Upper lobe of right lung (tissue), 1 donor: Measurements from ENCODE around the gene PRKG1. TPM values are rescaled to one million over a fixed set of nuclear protein-coding genes. Genes with fewer than 3 reads are reported as not detected.

Source experiments
- ATAC-seq: fragments of 200-7000 bp; cut with Tn5 transposase; one replicate; pipeline ENCODE4 v1.9.1; 2020; ENCODE audit warnings: mild to moderate bottlenecking, moderate library complexity
- DNase-seq: peaks from one replicate; pipeline ENCODE4 v3.0.0-alpha.2; 2020
- H3K27ac ChIP-seq: fragments of 200-600 bp; one replicate; pipeline ENCODE4 v1.8.0; 2022
- H3K27me3 ChIP-seq: fragments of 200-600 bp; one replicate; pipeline ENCODE4 v1.8.0; 2022; ENCODE audit warnings: mild to moderate bottlenecking
- H3K36me3 ChIP-seq: fragments of 200-600 bp; one replicate; pipeline ENCODE4 v1.8.0; 2022
- H3K4me1 ChIP-seq: fragments of 200-600 bp; one replicate; pipeline ENCODE4 v1.8.0; 2022
- H3K4me3 ChIP-seq: fragments of 200-600 bp; one replicate; pipeline ENCODE4 v1.8.0; 2022; ENCODE audit warnings: mild to moderate bottlenecking
- H3K9me3 ChIP-seq: fragments of 200-600 bp; one replicate; pipeline ENCODE4 v1.8.0; 2022
- intact Hi-C: fragments of 100-400 bp; cut with DNase I; formaldehyde crosslinking; loops from one replicate; pipeline ENCODE4 v1.11.0; 2022
- total RNA-seq: library from RNA; stranded (reverse); fragmentation: NEBNext Ultra II Directional; extraction: Animal tissue kit (Norgen Biotek cat#: 25700); gene quantifications from one replicate; pipeline ENCODE4 v1.2.1, GENCODE V29; 2021
- TF ChIP-seq, protein P1 (sequence below): fragments of 200-600 bp; IDR thresholded peaks from one replicate; pipeline ENCODE4 v1.8.0; 2022; ENCODE audit warnings: antibody characterized with exemption
- donor health status: DM: no; HTN: yes; CAD: no; lungs with severe emphysema.

The PRKG1 gene
- total RNA-seq, 1 donor from 2014 or later = 30.0 TPM

GRCh38 chr10:51667678-51668335, 593.5 kb downstream of the PRKG1 start:
- no peak overlapping the region for H3K4me3 ChIP-seq
- intact Hi-C loops = no loop called here
- no peaks in the 10 kb centered on the region for H3K27me3 ChIP-seq
- ATAC-seq = no peak
- TF ChIP-seq, protein P1, sequence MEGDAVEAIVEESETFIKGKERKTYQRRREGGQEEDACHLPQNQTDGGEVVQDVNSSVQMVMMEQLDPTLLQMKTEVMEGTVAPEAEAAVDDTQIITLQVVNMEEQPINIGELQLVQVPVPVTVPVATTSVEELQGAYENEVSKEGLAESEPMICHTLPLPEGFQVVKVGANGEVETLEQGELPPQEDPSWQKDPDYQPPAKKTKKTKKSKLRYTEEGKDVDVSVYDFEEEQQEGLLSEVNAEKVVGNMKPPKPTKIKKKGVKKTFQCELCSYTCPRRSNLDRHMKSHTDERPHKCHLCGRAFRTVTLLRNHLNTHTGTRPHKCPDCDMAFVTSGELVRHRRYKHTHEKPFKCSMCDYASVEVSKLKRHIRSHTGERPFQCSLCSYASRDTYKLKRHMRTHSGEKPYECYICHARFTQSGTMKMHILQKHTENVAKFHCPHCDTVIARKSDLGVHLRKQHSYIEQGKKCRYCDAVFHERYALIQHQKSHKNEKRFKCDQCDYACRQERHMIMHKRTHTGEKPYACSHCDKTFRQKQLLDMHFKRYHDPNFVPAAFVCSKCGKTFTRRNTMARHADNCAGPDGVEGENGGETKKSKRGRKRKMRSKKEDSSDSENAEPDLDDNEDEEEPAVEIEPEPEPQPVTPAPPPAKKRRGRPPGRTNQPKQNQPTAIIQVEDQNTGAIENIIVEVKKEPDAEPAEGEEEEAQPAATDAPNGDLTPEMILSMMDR = no peak
- no peaks in the 10 kb centered on the region for H3K4me1 ChIP-seq
- no peak overlapping the region for H3K27ac ChIP-seq
- H3K36me3 ChIP-seq = no peaks in the 10 kb centered on the region
- DNase-seq = no peak
- no peaks in the 10 kb centered on the region for H3K9me3 ChIP-seq

DNA sequence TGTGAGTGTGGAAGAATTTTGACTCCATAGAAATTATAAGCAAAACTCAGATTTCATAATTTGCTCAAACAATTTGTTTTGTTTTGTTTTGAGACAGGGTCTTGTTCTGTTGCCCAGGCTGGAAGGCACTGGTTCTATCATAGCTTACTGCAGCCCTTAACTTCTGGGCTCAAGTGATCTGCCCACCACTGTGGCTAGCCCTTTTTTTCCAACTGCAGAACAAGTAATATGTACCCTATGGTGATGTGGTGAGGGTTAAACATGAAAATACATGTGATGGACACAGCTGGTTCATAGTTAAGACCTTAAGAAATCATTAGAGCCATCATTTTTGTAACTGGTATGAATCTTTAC, 594.0 kb downstream of the PRKG1 start:
- DNase-seq (no peak), ATAC-seq (no peak)
- no peak overlapping the region for H3K27ac ChIP-seq
- no peaks in the 10 kb centered on the region for H3K36me3 ChIP-seq
- H3K27me3 ChIP-seq = no peaks in the 10 kb centered on the region
- no peak overlapping the region for H3K4me3 ChIP-seq
- TF ChIP-seq, protein P1 = no peak
- no peaks in the 10 kb centered on the region for H3K9me3 ChIP-seq
- intact Hi-C loops = no loop called here
- H3K4me1 ChIP-seq = no peaks in the 10 kb centered on the region

DNA sequence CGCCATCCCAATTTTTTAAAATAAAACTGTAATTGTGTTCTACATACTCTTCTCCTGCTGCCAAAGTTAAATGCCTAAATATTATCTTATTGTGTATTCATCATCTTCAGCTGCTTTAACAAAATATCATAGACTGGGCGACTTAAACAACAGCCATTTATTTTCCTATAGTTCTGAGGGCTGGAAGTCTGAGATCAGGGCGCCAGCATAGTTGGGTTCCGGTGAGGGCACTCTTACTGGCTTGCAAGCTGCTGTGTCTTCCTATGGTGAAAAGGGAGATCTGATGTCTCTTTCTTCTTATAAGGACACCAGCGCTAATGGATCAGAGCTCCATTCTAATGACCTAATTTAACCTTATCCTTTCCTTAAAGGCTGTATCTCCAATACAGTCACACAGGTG, 594.8 kb downstream of the PRKG1 start:
- ATAC-seq (no peak), DNase-seq (no peak)
- TF ChIP-seq, protein P1 = no peak
- Histone ChIP-seq H3K27ac (no peak overlapping the region), H3K27me3 (no peaks in the 10 kb centered on the region), H3K36me3 (no peaks in the 10 kb centered on the region), H3K9me3 (no peaks in the 10 kb centered on the region), H3K4me1 (no peaks in the 10 kb centered on the region), H3K4me3 (no peak overlapping the region)
- intact Hi-C loops = no loop called here

GRCh38 chr10:51672039-51672535, 597.8 kb downstream of the PRKG1 start:
- H3K4me3 ChIP-seq = no peak overlapping the region
- no peaks in the 10 kb centered on the region for H3K4me1 ChIP-seq
- no peaks in the 10 kb centered on the region for H3K27me3 ChIP-seq
- no peaks in the 10 kb centered on the region for H3K9me3 ChIP-seq
- no peak for DNase-seq
- no peak for ATAC-seq
- H3K36me3 ChIP-seq = no peaks in the 10 kb centered on the region
- no peak overlapping the region for H3K27ac ChIP-seq
- TF ChIP-seq, protein P1 = no peak
- intact Hi-C loops = no loop called here

- Histone ChIP-seq H3K4me3 (no peak overlapping the region), H3K27ac (no peak overlapping the region), H3K27me3 (no peaks in the 10 kb centered on the region), H3K9me3 (no peaks in the 10 kb centered on the region), H3K36me3 (no peaks in the 10 kb centered on the region), H3K4me1 (no peaks in the 10 kb centered on the region)
- intact Hi-C loops = no loop called here
- ATAC-seq (no peak), DNase-seq (no peak)
- TF ChIP-seq, protein P1 = no peak
Observed at GRCh38 chr10:51675088-51675487, 600.8 kb downstream of the PRKG1 start.

DNA sequence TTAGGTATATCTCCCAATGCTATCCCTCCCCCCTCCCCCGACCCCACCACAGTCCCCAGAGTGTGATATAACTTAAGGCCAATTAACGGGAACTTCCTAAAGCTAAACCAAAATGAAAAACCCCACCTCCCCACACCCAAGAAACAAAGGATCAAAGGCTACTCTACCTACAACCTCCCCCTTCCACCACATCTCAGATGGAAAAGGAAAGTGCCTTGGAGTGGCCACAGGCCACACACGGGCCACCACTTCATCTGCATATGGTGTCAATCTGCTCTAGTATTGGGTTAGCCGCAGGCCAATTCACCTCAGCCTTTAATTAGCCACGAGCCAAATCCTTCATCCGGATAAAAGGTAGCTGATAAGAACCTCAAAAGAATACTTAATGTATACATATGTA, 605.6 kb downstream of the PRKG1 start:
- intact Hi-C loops = no loop called here

More for the DNA sequence above, 605.6 kb downstream of the PRKG1 start:
- Histone ChIP-seq H3K27ac (no peak overlapping the region), H3K9me3 (no peaks in the 10 kb centered on the region), H3K36me3 (no peaks in the 10 kb centered on the region), H3K4me1 (no peaks in the 10 kb centered on the region), H3K27me3 (no peaks in the 10 kb centered on the region), H3K4me3 (no peak overlapping the region)
- TF ChIP-seq, protein P1 = no peak
- ATAC-seq (no peak), DNase-seq (no peak)
